Measurements from ENCODE around the gene AGAP6. TPM values are rescaled to one million over a fixed set of nuclear protein-coding genes. Genes with fewer than 3 reads are reported as not detected.

The AGAP6 gene
- total and polyA plus RNA-seq, 2 of the 8 experiments (the other 6 are each of a cell fraction or from before 2014, with no cell fraction given), result 13.0 to 15.3 TPM

GRCh38 chr10:50044941-50045664 lies 56.9 kb downstream of the AGAP6 start:
- Histone ChIP-seq H3K4ac (replicated peaks; ENCODE audit: insufficient read length, low read depth, low read length) (no peak overlapping the region), H2BK20ac (ENCODE audit: low read length) (no peak overlapping the region), H2BK12ac (ENCODE audit: low read depth, low read length) (no peak overlapping the region), H4K5ac (ENCODE audit: insufficient read length, low read depth, low read length) (no peak overlapping the region), H3K79me1 (ENCODE audit: low read depth, low read length) (no peaks in the 10 kb centered on the region), H2BK5ac (ENCODE audit: low read depth, low read length) (no peak overlapping the region), H4K20me1 (replicated peaks in 1 of 2; ENCODE audit: control insufficient read depth in 1 of 2, insufficient read depth in 2 of 2, low read length in 2 of 2) (no peaks in the 10 kb centered on the region), H3K56ac (replicated peaks; ENCODE audit: insufficient read length, low read depth, low read length) (no peak overlapping the region), H2AK5ac (ENCODE audit: low read depth, low read length) (no peak overlapping the region), H3K23ac (ENCODE audit: insufficient read length) (no peak overlapping the region), H3K79me2 (ENCODE audit: control insufficient read depth in 1 of 2, insufficient read depth in 2 of 2, low read length in 2 of 2) (no peaks in the 10 kb centered on the region), H3K27ac (ENCODE audit: low read depth, low read length) (no peak overlapping the region), H3K18ac (ENCODE audit: extremely low read depth, low read length) (no peak overlapping the region), H3K4me1 (replicated peaks in 1 of 4; ENCODE audit: control insufficient read depth in 3 of 4, insufficient read depth in 4 of 4, low read length in 3 of 4) (no peaks in the 10 kb centered on the region), H2BK15ac (ENCODE audit: low read length) (no peak overlapping the region), H3K23me2 (ENCODE audit: low read depth, low read length) (no peaks in the 10 kb centered on the region), H4K8ac (ENCODE audit: extremely low read depth, insufficient read depth, low read length) (no peak overlapping the region), H4K91ac (replicated peaks; ENCODE audit: insufficient read length, low read length) (no peak overlapping the region), H3K36me3 (ENCODE audit: control insufficient read depth in 2 of 4, insufficient read depth in 4 of 4, low read length in 3 of 4) (no peaks in the 10 kb centered on the region), H2BK120ac (replicated peaks; ENCODE audit: low read depth, low read length) (no peak overlapping the region), H3K9me3 (ENCODE audit: insufficient read depth in 2 of 2, low read depth in 1 of 2, low read length in 1 of 2) (no peaks in the 10 kb centered on the region), H3K4me3 (ENCODE audit: extremely low read depth in 1 of 4, insufficient read depth in 2 of 4, low read depth in 3 of 4, low read length in 4 of 4) (no peak overlapping the region), H3K4me2 (ENCODE audit: insufficient read depth in 1 of 2, low read depth in 2 of 2, low read length in 2 of 2) (no peak overlapping the region), H3K14ac (ENCODE audit: insufficient read length) (no peak overlapping the region), H2AFZ (ENCODE audit: low read length) (no peak overlapping the region), H3K27me3 (replicated peaks in 1 of 4; ENCODE audit: control insufficient read depth in 3 of 4, extremely low read depth in 1 of 4, insufficient read depth in 3 of 4, low read length in 3 of 4) (no peaks in the 10 kb centered on the region), H3K9ac (replicated peaks in 1 of 4; ENCODE audit: extremely low read depth in 1 of 4, low read depth in 3 of 4, low read length in 3 of 4) (no peak overlapping the region)
- CTCF ChIA-PET (ENCODE audit: partially characterized antibody), result no interaction called here
- 90% methylated on average over 5 of the region's 5 CpGs; no CpG with 5 or more reads in 1 of the 2 experiments for WGBS, 2 experiments (ENCODE audit: extremely low coverage in 1 of 2, insufficient coverage in 1 of 2, insufficient read length in 1 of 2, insufficient replicate concordance in 2 of 2, low coverage in 1 of 2, low lambda C conversion rate in 2 of 2, missing lambda C conversion rate in 1 of 2)
- DNase-seq (ENCODE audit: low read depth in 1 of 2, low spot score in 2 of 2), result peak in 1 of 2 experiments; percentile 22
- TF ChIP-seq KDM4A (IDR thresholded peaks at IDR 0.05; ENCODE audit: low read depth, low read length, severe bottlenecking) (no peak), RXRA (IDR thresholded peaks at IDR 0.05; ENCODE audit: insufficient read depth, low read depth, low read length) (no peak), ATF2 (IDR thresholded peaks at IDR 0.05; ENCODE audit: low read length) (no peak), SAP30 (IDR thresholded peaks at IDR 0.05; ENCODE audit: insufficient read depth, insufficient replicate concordance, low read length) (no peak), JUND (IDR thresholded peaks at IDR 0.05; ENCODE audit: low read length) (no peak), FOSL1 (IDR thresholded peaks at IDR 0.05; ENCODE audit: insufficient read depth, low read depth, low read length) (no peak), BRCA1 (IDR thresholded peaks at IDR 0.05; ENCODE audit: low read depth, low read length) (no peak), CHD1 (IDR thresholded peaks at IDR 0.05; ENCODE audit: low read depth, low read length) (no peak), TEAD4 (IDR thresholded peaks at IDR 0.05; ENCODE audit: low read depth, low read length) (no peak)
- POLR2A ChIA-PET (ENCODE audit: partially characterized antibody), result no interaction called here
- no peak for FAIRE-seq
